NCI-H524 treated with DMSO at 0.1 percent for 48 hours (cell line): ENCODE results near the gene IRAK1.
A peak's percentile ranks its signal among the peaks of the same experiment; 100 is the strongest.

ENCODE experiments used
- DNase-seq: peaks from one replicate; lab custom pipeline; 2025; lab: John Stamatoyannopoulos, UW

Gene IRAK1

DNA sequence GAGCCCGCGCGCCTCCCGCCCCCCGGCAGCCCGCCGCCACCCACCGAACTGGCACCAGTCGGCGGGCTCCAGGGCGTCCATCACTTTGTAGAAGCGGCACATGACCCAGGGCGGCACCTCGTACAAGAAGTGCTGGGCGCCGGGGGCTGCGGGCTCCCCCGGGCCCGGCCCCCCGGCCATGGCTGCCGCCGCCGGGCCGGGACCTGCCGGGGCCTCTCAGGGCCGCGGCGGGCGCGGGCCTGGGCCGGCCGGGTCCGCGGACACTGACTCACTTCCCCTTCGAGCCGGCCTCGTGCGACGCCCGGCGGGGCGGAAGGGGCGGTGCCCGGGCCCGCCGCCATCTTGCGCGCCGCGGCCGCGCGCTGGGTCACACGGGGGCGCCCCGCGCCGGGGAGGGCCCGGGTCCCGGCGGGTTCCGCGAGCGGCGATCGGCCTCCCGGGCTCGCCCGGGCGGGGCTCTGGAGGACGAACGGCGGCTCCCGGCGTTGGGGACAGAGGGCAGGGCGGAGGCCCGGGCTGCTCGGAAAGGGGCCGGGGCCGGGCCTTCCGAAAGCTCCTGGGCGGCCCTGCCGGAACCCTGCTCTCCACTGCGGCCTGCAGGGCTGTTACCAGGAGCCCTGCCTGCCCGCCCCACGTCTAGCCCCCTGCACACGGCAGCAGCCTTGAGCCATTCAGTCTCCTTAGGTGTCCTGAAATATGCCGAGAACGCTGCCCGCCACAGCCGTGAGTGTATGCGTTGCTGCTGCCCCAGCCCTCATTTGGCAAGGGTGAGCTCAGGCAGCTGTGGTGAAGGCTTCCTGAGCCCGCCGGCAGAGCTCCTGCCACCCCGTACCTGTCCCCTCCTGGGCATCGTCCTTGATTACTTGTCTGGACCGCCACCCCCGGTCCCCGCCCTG, at the start of gene IRAK1:
TSS of gene IRAK1 (minus strand) at position 270 of the 896 bp plus-strand sequence. CDS start at position 180, 90 bp downstream.
- DNase-seq: no peak

DNA sequence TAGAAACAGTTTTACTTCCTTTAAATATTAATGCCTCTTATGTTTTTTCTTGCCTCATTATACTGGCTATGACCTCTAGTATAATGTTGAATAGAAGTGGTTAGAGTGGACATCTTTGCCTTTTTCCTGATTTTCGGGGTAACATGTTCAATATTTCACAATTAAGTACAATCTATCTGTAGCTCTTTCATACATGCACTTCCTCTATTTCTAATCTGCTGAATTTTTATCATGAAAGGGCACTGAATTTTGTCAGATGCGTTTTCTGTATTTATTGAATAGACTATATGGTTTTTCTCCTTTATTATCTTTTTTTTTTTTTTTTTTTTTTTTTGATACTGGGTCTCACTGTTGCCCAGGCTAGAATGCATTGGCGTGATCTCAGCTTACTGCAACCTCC, 48.9 kb upstream of the IRAK1 start:
- DNase-seq: no peak

DNA sequence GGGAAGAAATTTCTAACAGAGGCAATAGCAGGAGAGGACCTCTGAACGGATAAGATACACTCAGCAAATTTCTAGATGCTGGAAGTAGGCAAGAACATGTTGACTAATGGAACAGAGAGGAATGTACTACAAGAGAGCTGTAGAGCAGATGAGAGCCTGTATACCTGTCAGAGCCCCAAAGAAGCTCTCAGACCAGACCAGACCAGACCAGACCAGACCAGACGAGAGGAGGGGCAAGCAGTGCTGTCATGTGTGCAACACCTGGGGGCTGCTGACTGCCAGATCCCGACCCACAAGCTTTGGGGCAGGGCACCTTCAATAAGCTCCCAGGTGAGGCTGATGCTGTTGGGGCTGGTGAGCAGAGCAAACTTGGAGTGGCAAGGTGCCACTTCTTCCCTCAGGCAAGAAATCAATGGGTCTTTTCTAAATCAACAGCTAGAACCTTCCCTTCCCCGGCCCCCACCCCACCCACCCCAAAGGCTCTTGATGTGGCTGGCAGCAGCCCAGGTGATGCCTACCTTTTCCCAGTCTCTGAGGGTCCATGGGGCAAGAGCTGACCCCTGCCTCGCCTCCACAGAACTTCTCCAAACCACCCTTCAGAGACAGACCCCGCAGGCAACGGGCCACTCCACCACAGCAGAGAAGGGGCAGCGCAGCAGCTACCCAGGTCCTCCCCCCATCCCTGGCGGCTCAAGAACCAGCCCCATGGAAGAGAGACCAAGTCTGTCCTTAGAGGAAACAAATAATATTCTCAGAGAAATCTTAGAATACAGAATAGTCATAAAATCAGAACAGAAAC, 45.1 kb upstream of the IRAK1 start:
- DNase-seq: no peak

DNA sequence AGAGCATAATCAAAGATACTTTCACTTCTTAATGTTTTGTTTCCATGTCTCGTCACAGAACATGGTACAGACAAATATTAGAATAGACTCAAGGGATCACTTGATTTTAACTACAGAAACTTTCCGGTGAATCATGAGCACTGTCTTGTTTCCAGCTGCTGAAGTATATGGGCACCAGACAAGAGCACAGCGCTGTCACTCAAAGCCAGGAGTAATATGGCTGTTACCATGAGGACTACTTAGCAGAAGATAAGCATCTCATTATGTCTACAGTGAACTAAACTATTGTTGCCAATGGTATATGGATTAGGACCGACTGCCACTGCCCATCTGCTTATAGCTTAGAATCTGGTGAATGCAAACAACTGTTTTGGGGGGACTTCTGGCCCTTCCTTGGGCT, 43.5 kb upstream of the IRAK1 start:
- peak; percentile 65 for DNase-seq

DNA sequence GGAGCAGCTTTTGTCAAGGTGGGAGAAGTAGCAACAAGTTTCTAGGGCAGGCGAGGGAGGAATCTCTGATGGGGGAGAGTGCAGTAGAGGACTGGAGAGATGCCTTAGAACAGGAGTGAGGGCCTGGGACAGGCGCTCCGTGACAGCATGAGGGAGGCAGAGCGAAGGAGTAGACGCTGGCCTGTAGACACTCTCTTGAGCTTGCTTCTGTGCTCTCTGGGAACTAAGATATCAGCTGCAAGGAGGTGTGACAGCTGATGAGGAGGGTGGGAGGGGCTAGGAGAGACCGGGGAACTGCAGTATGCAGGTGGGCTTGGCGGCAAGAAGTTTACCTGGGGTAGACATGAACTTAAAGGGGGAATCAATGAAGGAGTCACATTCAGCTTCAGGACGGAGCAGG, 42.1 kb upstream of the IRAK1 start:
- DNase-seq: no peak

DNA sequence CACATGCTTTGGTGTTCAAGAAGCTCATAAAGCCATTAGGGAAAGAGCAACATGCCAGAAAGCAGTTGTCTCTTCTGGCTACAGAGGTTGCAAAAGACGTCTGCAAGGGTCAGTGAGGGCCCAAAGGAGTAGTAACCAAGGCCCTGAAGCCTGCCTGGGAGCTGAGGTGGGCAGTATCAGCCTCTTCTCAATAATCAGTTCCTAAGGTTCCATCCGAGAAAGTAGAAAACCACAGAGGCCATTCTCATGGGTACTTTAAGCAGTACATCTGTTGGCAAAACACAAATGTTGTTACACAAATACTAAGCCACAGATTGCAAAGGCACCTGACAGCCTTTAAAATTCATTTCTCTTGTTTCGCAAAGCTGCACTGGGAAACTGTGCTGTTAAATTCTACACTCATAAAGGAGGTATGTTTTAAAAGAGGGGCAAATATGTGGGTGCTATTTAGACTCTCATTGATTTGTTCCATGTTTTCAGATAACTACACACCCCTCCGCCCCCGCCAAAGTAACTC, 40.1 kb upstream of the IRAK1 start:
- no peak for DNase-seq

DNA sequence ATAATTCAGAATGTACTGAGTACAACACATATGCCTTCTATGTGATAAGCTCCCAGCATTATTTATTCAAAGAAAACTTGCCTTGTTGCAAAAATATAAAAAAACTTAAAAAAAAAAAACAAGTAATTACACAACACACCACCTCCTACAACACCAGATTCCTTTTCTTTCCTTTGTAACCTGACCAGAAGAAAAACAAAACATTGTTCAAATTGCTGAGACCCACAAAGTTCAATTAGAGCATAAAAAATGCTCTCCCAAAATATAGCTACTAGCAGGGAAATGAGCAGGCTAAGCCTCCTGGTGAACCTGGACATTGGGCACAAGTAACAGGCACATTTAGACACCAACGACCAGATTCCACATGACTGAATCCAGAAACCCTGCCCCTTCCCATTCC, 39.5 kb upstream of the IRAK1 start:
- no peak for DNase-seq

DNA sequence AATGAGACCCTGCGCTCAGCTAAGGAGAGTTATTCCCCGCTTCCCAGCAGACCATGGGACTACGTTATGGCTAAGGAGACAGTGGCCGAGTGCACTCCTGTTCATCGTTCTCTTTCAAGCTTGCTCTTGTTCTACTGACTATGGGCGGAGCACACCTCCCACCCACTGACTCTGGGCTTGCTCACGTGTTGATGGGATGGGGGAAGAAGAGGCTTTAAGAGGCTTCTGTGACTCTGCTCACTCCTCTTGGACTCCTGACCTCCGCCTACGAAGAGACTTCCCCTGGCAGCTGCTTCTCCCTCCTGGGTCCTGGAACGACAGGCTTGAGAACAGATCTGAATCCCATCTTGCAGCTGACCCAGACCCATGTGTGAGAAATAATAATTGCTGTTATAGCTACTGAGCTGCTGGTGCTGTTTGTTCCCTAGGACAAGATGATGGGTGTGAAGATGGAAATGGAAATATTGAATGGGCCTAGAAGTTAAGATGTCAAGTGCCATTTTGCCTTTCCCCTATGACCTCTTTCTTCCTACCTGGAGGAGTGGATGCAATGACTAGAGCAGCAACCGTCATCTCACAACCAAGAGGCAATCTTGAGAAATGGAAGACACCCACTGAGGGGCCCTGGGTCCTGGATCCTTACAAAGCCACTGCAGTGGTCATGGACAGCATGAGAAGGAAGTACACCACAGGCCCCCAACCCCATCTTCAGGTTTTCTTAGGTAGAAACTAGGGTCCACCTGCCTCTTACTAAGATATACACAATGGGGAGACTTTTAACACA, 38.7 kb upstream of the IRAK1 start:
- no peak for DNase-seq

DNA sequence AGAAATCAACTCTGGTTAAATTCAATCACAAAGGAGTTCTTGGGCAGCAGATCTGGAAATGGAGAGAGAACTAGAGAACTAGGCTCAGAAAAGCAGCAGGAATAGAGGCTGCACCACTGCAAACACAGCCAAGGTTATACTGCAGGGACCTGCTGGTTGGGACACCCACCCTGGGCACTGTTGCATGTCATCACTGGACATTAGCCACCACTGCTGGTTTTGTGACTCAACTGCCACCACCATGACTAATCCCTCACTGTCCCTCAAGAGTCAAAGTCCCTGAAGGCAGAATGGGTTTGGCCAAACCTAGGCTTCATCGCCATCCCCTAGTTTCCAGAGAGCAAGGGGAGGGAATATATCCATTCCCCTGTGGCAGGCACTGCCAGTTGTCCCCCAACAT, 38.1 kb upstream of the IRAK1 start:
- no peak for DNase-seq

DNA sequence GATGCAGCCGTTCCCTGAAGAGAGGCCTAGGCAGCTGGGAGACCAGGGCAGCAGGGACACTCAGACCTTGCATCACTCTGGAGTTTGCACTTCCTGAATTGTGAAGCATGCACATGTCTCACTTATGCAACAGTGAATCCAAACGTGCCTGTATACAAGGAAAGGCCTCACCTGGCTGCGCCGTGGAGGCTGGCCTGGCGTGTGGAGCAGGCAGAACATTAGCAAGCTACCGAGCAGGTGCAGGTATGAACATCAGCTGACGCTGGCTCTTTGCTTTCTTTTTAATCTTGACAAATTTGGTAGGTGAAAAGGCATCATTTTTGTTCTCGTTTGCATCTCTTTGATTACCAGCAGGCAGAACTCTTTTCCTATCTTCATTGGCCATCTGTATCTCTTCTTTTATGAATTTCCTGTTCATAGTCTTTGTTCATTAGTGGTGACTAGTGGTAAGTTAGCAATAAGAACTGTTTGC, 37.1 kb upstream of the IRAK1 start:
- DNase-seq: no peak

DNA sequence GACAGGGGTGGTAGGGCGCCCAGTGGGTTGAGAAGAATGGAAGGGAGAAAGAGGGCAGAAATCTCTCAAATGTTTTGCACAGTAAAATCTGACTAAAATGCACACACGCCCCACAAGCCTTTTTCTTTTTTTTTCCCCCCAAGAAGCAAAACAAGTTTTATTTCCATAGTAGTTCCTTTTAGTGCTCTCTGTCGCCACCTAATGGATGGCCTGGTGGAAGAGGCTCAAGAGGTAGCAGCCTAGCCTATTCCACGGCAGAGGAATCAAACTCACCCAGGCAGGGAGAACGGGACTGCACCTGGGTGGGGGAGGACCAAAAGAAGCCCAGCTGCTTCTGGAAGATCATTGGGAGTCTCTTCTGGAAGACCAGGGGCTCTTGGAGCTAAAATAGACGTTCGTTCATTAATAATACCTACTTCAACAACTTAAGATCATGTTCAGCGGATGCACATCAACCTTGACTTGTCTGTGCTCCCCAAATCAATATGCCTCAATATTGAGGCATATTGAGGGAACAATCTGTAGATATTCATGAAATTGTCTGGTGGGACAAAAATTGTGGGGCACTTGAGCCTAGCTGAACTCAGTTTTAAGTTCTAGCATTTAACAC, 31.6 kb upstream of the IRAK1 start:
- peak; percentile 1 for DNase-seq

DNA sequence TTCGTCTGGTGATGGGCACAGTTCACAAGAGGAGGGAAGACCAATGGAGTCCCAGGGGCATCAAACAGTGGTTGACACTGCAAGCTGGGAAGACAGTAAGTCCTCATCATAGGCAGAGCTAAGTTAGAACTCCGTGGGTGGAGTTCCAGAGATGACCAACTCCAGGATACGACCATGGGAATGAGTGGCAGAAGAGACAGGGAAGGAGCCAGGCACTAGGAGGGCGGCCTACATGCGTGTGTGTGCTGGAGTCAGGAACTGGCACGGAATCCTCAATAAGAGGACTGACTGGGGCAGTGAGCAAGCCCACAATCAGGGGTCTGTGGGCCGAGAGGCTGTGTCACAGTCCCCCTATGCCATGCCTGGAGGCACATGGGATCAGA, 30.4 kb upstream of the IRAK1 start:
- DNase-seq: no peak

DNA sequence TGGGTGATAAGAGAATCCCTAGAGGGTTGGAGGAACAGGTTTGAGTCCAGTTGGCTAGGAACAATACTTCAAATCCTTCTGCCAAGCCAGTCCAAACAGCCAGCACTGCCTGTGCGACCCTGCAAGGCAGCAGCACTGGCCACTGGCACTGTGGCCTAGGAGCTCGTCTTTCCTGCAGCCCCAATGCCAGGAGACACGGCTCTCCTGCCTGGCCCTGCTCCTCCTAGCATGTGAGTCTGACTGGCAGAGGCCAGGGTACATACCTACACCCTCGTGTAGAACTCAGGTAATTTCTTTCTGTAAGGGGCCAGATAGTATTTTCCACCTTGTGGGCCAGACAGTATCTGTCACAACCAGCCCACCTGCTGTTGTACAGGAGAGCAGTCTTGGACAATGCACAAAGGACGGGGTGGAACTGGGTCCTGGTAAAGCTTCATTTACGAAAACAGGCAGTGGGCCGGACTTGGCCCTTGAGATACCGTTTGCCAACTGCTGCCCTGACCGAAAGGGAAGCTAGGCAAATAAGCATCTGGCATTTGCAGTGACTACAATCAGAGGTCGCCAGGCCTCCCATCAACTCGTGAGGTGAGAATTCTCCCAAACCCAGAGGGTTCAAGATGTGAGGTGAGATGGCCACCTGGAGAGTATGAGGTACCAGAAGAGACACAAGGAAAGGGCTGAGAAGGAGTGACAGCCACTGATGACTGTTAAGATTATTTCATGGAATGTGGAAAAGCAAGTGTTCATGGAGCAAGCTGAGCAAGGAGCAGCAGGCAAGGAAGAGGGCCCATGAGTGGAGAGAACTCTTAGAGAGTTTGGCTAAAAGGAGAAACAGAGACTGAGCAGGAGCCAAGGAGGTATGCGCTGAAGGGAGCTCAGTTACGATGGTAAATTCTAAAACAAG, 29.8 kb upstream of the IRAK1 start:
- DNase-seq: no peak

DNA sequence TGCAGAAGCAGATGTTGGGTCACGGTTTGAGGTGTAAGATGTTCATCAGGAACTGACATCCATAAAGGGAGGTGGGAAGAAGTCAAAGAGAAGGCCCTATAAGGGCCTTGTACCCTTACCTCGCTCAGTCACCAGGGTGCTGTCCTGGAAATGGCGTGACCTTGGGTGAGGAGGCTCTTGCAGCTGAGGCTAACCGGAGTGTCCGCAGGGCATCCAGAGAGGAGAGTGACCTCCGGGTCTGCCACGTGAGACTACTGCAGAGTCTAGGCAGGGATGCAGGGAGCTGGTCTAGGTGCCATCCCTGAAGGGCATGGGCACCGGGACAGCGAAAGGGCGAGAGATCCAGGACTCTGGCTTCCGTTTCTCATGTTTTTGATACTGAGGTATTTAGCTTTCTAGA, 28.7 kb upstream of the IRAK1 start:
- no peak for DNase-seq

DNA sequence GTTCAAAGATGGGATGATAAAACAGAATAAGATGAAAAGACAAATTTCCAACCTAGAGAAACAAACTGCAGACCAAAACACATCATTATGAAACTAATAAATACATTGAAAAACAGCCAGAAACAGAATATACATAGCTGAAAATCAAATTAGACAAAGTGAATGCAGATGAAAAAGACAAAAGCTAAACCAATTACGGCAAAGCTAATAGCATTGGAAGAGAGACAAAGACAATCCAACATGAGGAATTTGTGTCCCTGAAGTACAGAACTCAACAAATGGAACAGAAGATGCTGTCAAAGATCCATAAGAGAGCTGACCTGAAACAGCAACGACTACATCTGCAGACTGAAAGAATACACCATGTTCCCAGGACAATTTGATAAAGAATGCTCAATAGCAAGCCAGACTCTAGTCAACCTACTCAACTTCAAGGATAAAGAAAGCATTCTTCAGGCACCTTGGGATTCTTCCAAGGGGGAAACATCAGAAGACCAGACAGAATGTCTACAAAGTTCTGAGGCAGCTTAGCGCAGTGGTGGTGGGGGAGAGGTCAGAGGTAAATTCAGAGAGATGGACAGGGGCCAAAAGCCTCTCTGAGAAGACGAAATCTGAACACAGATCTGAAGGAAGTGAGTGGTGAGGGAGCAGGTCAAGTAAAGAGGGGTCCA, 27.4 kb upstream of the IRAK1 start:
- no peak for DNase-seq

DNA sequence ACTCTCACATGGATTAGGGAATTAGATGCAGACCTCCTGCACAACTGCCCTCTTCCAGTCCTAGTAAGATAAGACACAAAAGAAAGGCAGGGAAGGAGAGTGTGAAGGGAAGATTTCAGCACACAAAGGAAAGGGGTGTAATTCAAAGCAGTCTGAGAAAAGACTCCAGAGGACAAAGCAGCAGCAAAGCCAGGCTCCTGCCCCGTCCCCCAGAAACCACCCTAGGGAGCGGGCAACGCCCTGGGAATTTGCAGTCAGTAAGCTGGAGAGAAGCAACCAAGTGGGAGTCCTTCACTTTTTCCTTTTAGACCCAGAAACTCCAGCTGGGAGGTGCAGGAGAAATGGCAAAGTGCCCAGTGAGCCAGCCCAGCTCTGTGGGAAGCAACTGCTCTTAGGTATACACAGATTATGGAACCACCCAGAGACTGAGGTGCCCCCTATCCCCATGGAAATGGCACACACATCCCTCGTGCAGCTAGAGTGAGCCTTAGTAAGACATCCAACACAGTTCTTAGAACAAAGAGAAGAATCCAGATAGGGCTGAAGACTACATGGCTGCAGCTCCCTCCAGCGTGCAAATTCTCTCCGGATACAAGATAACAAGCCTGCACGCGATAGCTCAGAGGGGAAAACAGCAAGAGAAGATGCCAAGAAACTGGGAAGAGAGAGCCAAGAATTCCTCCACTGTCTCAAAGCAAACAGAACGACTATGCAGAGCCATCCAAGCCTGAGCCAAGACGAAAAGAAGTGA, 26.5 kb upstream of the IRAK1 start:
- DNase-seq: no peak

DNA sequence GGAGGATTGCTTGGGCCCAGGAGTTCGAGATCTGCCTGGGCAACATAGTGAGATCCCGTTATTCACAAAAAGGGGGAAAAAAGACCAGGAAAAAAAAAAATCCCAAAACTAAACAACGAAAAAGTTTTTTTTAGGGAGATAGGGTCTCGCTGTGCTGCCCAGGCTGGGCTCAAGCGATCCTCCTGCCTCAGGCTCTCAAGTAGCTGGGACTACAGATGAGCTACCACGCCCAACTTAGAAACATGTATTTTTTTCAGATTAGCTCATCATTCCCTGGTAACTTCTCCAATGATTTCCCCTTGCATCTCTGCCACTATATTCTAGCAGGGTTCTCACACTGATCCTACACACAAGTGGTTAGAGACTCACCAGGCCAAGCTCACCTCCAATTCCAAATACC, 24.4 kb upstream of the IRAK1 start:
- no peak for DNase-seq

DNA sequence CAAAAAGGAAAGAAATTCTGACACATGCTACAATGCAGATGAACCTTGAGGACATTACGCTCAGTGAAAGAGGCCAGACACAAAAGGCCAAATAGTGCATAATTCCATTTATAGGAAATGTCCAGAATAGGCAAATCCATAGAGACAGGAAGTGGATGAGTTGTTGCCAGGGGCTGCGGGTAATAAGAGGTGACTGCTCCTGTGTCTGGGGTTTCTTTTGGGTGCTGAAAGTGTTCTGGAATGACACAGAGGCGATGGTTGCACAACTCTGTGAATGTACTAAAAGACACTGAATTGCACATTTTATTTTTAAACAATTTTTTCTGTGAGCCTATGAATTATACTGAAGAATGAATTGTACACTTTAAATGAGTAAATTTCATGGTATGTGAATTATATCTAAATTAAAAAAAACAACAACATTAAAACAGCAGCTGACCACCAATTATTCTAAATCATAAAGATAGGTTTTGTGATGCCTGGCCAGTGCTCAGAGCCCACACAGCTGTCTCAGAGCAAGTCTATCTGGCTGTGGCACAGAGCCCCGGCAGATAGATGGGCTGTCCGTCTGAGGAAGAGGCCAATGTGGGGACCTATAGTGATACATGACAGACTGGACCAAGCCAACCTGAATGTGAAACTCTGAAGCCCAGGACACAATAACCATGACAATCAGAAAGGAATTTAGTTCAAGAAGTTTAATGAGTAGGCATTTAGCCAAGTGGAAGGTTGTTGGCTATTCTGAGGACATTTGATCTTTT, 23.5 kb upstream of the IRAK1 start:
- DNase-seq: no peak

DNA sequence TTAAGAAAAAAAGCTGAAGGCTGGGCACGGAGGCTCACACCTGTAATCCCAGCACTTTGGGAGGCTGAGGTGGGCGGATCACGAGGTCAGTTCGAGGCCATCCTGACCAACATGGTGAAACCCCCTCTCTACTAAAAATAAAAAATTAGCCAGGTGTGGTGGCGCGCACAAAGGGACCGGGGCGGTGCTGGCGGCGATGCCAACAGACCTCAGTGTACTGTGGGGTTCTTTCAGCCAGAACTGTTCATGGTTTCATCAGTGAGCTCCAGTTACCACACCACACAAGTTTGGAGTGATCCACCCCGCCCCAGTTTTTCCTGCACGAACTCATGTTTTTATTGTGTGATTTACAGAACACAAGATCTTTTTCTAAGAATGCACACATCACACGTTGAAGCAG, 21.2 kb upstream of the IRAK1 start:
- no peak for DNase-seq
